Measurements from ENCODE around the gene LEUTX.
"Not testable (repeated sequence)": the region's sequence is repeated elsewhere in the genome, so short reads cannot be mapped to it uniquely, and the experiment has no call there.

Gene LEUTX, protein sequence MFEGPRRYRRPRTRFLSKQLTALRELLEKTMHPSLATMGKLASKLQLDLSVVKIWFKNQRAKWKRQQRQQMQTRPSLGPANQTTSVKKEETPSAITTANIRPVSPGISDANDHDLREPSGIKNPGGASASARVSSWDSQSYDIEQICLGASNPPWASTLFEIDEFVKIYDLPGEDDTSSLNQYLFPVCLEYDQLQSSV

DNA sequence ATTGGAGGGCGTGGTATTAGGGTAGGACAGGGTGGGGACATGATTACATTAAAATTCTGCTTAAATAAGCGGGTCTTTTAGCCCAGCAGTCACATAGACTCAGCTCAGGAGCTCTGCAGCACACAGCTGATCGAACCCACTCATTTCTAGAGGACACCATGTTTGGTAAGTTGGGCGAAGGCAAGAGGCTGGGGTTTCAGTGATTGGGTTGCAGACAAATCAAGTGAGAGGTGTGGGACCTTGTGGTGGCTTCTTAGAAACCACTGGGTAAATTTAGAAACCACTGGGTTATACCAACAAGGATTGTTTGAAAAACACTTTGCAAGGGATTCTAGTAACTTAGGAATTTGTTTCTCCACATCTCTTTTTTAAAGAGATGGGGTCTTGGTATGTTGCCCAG, at the start of gene LEUTX:
LEUTX (plus strand) TSS at position 92 of the 400 bp plus-strand sequence; CDS start at position 159, 67 bp downstream.
- DNase-seq (ENCODE audit: low read depth) = no peak

DNA sequence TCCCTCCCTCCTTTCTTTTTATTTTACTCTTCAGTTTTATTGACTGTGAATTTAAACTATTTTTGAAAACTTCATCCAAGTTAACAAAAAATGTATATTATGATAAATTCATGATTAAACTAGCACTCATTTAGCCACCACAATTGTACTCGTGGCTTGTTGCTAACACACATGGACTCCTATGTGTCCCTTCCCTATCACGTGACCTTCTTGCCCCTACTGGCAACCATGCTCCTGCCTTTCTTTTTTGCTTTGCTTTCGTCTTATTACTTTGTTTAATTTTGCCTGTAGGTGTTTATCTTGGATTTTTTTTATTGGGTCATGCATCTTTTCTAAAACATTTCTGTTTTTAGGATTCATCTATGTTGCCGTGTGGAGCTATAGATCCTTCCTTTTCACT, 49.1 kb upstream of the LEUTX start:
- no peak for DNase-seq (ENCODE audit: low read depth)

DNA sequence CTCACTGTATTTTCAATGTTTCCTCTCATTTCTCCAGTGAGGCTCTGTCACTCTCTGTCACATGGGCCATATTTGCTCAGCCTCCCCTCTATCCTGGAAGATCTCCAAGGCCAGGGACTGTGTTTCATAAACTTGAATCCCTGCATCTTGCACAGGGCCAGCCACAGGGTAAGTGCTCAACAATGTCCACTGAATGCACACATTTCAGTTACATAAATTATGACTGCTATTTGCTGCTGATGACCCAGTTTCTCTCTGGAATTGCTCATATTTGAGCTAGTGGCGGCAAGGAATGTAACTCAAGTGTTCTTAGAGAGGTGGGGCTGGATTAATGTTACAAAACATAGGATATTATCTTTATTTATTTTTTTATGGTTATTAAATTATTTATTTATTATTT, 47.0 kb upstream of the LEUTX start:
- DNase-seq (ENCODE audit: low read depth) = no peak

DNA sequence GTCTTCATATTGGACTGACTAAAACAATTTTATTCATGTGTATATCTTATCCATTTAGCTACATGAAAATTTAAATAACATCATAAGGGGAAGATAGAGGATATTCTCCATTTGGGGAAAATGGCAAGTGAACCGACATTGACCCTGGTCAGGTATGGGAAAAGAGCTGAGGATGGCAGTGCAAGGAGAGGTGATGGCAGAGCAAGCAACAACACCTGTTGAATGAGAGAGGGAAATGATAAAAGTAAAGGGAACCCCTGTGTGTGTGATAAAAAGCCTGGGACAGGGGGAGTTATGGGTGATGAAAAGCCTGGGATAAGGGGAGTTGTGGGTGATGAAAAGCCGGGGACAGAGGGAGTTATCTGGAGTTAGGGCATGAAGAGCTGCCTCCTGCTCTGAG, 44.8 kb upstream of the LEUTX start:
- no peak for DNase-seq (ENCODE audit: low read depth)

DNA sequence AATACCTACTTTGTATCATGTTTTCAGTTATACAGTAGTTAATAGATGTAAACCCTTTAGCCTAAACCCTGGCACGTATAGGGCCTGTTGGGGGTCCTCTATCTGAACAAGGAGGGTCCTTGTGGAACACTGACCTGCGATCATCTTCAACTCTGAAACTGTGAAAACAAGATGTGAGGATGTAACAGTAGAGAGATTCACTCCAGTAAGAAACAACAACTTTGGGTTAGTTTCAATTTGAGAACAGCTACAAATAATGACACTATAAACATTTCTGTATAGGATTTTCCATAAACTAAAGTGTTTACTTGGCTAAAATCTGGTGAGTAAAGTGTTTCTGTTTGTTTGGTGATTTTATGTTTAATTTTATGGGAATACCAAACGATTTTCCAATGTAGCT, 43.0 kb upstream of the LEUTX start:
- DNase-seq (ENCODE audit: low read depth) = no peak

DNA sequence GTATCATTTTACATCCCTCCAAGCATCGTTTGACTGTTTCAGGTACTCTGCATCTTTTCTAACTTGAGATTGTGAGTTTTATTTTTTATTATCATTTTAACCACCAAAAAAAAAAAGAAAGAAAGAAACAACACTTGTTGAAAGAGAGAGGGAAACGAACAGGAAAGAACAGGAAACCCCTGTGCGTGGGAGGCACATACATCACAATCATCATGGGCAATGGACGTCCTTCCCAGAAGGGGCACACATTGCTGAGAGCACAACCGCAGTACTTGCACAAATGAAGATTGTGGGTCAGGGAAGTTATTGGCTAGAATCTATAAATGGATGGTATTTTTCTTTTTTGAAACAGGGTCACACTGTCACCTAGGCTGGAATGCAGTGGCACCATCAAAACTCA, 42.6 kb upstream of the LEUTX start:
- DNase-seq (ENCODE audit: low read depth) = no peak

DNA sequence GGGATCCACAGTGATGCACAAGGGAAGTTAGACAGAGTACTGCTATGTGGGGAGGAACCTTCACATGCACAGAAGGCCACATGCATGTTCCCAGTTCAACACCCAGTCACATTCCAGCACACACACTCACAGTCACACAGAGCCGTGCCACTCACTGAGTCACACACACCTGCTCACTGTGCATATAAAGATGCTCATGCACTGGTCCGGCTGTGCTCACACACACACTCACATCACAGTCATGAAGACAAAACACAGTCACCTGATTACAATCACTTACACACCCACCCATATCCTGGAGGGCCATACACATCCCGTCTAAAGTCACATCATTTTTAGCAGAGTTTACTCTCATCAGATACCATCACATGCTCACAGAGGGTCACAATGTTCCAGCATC, 41.3 kb upstream of the LEUTX start:
- DNase-seq (ENCODE audit: low read depth) = no peak

DNA sequence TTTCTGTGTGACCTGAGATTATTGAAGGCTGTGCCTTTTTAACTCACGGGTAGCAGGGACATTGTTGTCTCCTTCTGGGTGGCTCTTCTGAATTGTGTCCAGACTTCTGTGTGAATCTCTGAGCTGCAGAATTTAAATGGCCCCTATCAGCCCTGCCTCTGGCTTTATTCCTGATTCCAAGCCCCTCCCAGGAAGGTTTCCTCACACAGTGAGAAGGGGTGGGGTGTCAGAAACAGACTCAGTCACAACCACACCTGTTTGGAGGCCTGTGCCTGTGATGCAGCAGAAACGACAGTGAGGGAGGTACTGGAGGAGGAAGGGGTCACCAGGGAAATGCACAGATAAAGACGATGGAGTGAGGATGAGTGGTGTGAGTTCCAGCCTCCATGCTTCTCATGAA, 40.8 kb upstream of the LEUTX start, which contains the start of gene CLC:
CLC (minus strand) TSS at position 139 of the 400 bp plus-strand sequence; CDS start at position 62, 77 bp downstream.
- no peak for DNase-seq (ENCODE audit: low read depth)

DNA sequence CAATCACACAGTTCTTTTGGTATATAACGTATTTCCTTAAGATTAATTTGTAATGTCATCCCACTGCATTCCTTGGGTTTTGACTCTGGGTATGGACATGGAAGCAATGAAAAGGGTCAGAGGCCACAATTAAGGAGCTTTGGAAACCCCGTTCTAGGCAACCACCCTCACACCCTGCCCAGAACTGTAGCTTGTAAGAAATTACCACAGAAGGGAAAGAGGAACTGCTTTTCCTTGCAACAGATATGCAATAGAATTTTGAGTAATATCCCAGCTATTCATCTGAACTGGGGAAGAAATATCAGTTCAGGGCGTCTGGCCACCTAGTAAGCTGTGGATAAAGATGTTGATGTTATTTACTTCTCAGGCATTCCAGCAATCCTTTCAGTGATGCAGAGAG, 39.8 kb upstream of the LEUTX start:
- no peak for DNase-seq (ENCODE audit: low read depth)

DNA sequence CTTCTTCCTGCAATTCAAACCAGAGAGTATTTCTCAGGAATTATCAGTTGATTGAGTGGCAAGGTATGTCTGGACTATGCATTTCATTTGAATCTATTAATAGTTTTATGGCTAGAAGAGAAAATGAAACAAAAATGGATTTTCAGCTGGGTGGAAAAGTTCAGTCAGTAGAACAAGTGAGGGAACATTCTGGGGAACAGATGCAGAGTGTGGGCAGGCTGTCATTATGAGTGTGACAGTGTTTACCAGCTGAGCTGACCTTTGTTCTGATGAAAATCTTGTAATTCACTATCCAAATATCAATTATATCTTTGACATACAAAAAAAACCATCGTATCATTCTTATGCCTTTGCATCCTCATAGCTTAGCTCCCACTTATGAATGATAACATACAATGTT, 38.3 kb upstream of the LEUTX start:
- DNase-seq (ENCODE audit: low read depth) = no peak

DNA sequence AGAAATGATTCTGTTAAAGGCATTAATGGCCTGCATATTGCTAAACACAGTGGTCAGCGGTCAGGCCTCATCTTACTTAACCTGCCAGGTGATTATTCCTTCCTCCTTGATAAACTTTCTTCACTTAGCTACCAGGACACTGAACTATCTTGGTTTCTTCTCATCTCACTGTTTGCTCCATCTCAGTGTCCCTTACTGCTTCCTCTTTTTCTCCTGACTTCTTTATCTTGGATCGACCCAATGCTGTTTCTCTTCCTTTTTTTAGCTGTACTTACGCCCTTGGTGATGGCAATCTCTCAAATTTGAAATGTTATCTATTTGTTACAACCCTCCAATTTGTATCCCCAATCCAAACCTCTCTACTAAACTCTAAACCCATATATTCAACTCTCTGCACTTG, 33.0 kb upstream of the LEUTX start:
- no peak for DNase-seq (ENCODE audit: low read depth)

DNA sequence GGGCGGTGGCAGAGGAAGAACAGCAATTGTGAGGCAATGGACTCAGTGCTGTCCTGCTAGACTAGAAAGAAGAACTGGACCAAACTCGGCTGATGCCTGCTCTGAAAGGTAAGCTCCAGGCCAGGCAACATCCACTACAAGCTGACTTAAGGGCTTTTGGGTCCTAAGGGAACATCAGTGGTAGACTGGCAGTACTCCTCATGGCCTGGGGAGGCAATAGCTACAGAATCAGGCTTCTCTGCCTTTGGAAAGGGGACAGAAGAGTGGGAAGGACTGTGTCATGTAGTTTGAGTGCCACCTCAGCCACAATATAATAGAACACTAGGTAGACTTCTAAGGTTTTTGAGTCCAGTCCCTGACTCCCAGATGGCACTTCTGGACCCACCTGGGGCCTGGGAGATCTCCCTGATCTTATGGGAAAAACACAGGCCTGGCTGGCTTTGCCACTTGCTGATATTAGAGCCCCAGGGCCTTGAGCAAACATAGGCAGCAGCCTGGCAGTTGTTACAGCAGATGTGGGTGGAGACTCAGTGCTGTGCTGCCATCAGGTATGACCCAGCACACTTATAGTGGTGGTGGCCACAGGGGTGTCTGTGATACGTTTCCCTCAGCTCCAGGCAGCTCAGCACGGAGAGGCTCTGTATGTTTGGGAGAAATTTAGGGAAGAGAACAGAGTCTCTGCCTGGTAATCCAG, 31.7 kb upstream of the LEUTX start:
- no peak for DNase-seq (ENCODE audit: low read depth)

DNA sequence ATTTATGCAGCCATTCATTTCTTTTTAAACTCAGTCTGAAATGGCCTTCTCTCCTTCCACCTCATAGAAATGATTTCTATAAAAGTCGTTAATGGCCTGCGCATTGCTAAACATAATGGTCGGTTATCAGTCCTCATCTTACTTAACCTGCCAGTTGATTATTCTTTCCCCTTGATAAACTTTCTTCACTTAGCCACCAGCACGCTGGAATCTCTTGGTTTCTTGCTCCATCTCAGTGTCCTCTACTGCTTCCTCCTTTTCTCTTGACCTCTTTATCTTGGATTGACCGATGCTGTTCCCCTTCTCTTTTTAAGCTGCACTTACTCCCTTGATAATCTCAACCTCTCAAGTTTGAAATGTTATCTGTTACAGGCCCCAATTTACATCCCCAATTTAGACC, 28.7 kb upstream of the LEUTX start:
- no peak for DNase-seq (ENCODE audit: low read depth)

DNA sequence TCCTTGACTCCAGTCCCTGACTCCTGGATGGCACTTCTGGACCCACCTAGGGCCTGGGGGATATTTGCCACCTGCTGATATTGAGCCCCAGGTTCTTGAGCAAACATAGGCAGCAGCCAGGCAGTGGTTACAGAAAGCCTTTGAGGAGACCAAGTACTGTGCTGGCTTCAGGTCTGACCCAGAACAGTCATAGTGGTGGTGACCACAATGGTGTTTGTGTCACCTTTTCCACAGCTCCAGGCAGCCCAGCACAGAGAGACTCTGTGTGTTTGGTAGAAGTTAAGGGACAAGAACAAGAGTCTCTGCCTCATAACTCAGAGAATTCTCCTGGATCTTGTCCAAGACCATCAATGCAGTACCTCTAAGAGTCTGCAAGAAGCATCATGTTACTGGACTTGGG, 26.3 kb upstream of the LEUTX start:
- DNase-seq (ENCODE audit: low read depth) = no peak

DNA sequence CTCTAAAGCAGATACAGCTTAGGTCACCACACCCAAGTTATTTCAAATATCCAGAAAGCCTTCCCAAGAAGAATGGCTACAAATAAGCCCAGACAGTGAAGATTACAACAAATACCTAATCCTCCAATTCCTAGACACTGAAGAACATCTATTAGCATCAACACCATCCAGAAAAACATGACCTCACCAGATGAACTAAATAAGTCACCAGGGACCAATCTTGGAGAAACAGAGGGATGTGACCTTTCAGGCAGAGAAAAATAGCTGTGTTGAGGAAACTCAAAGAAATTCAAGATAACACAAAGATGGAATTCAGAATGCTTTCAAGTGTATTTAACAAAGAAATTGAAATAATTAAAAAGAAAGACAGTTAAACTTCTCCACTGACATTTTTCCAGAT, 25.9 kb upstream of the LEUTX start:
- no peak for DNase-seq (ENCODE audit: low read depth)

DNA sequence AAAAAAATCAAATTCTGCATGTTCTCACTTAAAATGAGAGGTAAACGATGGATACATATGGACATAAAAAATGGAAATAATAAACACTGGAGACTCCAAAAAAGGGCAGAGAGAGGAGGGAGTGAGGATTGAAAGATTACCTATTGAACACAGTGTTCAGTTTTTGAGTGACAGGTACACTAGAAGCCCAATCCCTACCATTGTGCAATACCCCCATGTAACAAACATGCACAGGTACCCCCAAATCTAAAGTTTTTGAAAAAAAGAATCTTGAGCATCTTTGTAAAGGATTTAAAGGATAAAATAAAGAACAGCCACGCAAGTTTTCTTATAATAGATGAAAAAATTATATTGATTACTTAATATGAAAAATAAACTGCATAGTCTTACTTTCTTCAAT, 24.1 kb upstream of the LEUTX start:
- DNase-seq (ENCODE audit: low read depth) = no peak

DNA sequence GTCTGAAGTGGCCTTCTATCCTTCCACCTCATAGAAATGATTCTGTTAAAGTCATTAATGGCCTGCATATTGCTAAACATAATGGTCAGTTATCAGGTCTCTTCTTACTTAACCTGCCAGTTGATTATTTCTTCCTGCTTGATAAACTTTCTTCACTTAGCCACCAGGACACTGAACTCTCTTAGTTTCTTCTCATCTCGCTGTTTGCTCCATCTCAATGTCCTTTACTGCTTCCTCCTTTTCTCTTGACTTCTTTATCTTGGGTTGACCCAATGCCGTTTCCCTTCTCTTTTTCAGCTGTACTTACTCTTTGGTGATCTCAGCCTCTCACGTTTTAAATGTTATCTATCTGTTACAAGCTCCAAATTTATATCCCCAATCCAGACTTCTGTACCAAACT, 23.7 kb upstream of the LEUTX start:
- DNase-seq (ENCODE audit: low read depth) = no peak

DNA sequence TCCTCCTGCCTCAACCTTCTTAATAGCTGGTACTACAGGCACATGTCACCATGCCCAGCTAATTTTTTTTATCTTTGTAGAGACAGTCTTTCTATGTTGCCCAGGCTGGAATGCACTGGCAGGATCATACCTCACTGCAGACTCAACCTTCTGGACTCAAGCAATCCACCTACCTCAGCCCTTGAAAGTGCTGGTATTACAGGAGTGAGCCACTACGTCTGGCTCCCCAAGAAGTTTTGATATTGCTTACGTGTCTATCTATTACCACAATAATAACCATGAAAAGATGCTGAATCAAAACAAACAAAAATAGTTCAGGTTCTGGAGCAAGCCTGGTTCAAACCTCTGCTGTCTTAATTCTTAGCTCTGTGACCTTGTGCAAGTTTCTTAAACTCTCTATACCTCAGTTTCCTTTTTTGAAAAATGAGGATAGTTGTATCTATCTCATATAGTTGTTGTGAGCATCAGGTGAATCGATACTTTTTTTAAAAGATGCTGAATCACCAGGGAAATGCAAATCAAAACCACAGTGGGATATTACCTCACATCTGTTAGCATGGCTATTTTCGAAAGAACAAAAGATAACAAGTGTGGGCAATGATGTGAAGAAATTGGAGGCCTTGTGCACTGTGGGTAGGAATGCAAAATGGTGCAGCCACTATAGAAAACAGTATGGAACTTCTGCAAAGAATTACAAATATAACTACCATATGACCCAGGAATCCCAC, 19.0 kb upstream of the LEUTX start:
- DNase-seq (ENCODE audit: low read depth) = no peak

DNA sequence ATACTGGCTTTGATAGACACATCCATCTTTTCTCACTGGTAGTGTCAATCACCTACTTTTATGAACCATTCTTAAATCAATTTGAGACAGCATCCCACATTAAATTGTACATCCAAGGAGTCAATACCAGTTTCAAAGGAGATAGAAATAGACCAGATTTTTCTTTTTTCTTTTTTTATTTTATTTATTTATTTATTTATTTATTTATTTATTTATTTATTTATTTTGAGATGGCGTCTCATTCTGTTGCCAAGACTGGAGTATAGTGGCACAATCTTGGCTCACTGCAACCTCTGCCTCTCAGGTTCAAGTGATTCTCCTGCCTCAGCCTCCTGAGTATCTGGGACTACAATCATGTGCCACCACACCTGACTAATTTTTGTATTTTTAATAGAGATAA, 16.8 kb upstream of the LEUTX start:
- not testable (repeated sequence) for DNase-seq (ENCODE audit: low read depth)

DNA sequence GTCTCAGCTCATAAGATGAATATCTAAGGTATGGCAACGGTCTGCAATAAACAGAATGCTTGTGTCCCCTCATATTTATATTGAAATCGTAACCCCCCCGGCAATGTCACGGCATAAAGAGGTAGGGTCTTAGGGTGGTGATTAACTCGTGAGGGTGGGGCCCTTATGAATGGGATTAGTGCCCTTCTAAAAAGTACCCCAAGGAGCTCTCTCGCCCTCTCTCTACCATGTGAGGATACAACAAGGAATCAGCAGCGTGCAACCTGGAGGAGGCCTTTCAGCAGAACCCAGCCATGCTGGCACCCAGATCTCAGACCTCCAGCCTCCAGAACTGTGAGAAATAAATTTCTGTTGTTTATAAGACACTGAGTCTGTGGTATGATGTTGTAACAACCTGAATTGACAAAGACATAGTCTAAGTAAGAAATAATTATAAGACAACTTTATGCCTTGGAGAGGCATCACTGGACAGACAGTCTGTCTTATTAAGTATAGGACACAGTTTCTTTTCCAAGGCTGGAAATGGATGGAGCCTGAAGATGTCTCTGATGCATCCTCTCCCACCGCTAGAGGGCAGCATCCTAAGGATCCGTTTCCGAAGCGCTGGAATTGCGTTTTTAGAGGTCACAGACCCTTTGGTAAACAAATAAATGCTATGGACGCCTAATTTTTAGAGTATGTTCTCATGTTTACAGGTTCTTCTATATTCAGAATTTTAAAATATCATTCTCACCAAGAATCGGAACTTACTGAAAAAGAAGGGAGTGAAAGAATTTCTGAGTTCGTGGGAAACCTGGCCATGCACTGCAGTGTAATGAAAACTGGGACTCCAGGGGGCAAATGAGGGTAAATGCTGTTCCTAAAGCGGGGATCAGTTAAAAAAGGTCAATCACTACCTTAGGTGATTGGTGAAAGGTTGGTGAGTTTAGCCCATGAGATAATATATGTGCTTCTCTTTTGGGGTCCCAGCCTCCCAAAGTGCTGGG, 13.3 kb upstream of the LEUTX start:
- no peak for DNase-seq (ENCODE audit: low read depth)

DNA sequence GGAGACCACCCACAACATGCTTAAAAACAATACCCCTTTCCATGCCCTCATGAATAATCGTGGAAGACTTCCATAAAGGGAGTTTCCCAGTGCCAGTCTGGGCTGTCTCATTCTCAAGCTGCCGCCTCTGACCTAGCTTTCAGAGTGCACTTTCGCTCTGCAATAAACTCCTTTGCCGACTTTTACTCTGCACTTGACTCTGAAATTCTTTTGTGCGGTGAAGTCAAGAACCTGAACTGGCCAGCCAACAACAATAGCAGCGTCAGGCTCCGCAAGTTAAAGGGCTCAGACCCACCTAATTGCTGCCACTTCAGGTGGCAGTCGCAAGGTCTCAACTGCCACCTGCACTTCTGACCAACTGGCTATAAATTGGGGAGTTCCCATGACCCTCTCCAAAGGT, 10.3 kb upstream of the LEUTX start:
- DNase-seq (ENCODE audit: low read depth) = no peak

DNA sequence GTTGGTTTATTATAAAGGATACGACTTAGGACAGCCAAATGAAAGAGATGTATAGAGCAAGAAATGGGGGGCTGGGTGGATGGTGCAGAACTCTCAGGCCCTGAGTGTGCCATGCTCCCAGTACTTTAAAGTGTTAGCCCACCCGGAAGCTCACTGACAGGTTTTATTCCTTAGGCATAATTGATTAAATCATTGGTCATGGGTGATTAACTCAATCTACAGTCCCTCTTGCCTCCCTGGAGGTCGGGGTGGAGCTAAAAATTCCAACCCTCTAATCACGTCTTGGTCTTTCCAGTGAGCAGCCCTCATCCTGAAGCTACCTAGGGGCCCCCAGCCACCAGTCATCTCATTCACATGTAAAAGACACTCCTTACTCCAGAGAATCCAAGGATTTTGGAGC, 9.9 kb upstream of the LEUTX start:
- no peak for DNase-seq (ENCODE audit: low read depth)

Data from stimulated activated CD8-positive, alpha-beta memory T cell treated with anti-CD3 and anti-CD28 coated beads, Interleukin-15, amount 100 ng/mL, for 24 hours (primary cell).